ENCODE measurements around the gene CYSLTR1.

DNA sequence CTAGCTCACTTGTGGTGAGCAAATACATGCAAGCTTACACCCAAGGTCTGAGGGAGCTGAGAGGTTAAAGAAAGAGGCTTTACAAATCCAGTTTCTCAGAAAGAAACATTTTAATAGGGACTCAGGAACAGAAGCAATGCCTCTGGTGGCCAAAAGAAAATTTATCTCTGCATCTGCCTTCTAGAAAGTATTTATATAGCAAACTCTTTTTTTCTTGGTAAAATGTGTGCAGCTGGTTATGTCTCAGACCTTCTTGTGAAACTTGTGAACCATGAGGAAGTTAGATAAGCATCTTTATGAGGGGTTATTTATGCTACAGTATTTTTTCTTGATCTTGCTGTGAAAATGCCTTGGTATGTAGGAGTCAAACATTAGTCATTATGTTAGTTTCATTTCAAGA is 48.5 kb upstream of the CYSLTR1 start:
- TF ChIP-seq POLR2A (IDR thresholded peaks at IDR 0.05) = no peak
- TF ChIP-seq, protein P1, sequence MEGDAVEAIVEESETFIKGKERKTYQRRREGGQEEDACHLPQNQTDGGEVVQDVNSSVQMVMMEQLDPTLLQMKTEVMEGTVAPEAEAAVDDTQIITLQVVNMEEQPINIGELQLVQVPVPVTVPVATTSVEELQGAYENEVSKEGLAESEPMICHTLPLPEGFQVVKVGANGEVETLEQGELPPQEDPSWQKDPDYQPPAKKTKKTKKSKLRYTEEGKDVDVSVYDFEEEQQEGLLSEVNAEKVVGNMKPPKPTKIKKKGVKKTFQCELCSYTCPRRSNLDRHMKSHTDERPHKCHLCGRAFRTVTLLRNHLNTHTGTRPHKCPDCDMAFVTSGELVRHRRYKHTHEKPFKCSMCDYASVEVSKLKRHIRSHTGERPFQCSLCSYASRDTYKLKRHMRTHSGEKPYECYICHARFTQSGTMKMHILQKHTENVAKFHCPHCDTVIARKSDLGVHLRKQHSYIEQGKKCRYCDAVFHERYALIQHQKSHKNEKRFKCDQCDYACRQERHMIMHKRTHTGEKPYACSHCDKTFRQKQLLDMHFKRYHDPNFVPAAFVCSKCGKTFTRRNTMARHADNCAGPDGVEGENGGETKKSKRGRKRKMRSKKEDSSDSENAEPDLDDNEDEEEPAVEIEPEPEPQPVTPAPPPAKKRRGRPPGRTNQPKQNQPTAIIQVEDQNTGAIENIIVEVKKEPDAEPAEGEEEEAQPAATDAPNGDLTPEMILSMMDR (IDR thresholded peaks at IDR 0.05) = no peak
